ENCODE data around the gene ADGRE2. TPM values are rescaled to one million over a fixed set of nuclear protein-coding genes. Genes with fewer than 3 reads are reported as not detected.
"Not testable (repeated sequence)": the region's sequence is repeated elsewhere in the genome, so short reads cannot be mapped to it uniquely, and the experiment has no call there.

ADGRE2 gene
- total RNA-seq, 1 donor from 2014 or later: 2.8 TPM

- not testable (repeated sequence) for H3K9me3 Mint-ChIP-seq; DNase-seq; H3K36me3 Mint-ChIP-seq (ENCODE audit: low read depth); H3K27me3 Mint-ChIP-seq
- Mint-ChIP-seq H3K27ac (peak overlapping the region; percentile 86), H3K4me1 (peaks cover 12% of the 10 kb centered on the region), H3K4me3 (peak overlapping the region; percentile 13)
- intact Hi-C loops (cut with micrococcal nuclease): loop anchor here (10.0 kb wide), 1 partner anchor 210 kb away; the partner anchor contains the start of gene NDUFB7
These were observed 6.9 kb upstream of the ADGRE2 start for GRCh38 chr19:14785102-14785793.

- not testable (repeated sequence) for H3K27me3 Mint-ChIP-seq; H3K36me3 Mint-ChIP-seq (ENCODE audit: low read depth); DNase-seq
These were observed 6.4 kb upstream of the ADGRE2 start for GRCh38 chr19:14784730-14785101.

GRCh38 chr19:14783410-14783998, 5.1 kb upstream of the ADGRE2 start:
- H3K4me1 Mint-ChIP-seq: peaks cover 12% of the 10 kb centered on the region
- not testable (repeated sequence) for H3K27ac Mint-ChIP-seq; H3K4me3 Mint-ChIP-seq; H3K36me3 Mint-ChIP-seq (ENCODE audit: low read depth); H3K27me3 Mint-ChIP-seq; DNase-seq; H3K9me3 Mint-ChIP-seq
- intact Hi-C loops (cut with micrococcal nuclease): loop anchor here (10.0 kb wide), 1 partner anchor 209 kb away; the partner anchor contains the start of gene NDUFB7

More at GRCh38 chr19:14784730-14785101, 6.4 kb upstream of the ADGRE2 start:
- Mint-ChIP-seq H3K27ac (peak overlapping the region; percentile 48), H3K4me1 (peaks cover 12% of the 10 kb centered on the region)
- H3K4me3 Mint-ChIP-seq, H3K9me3 Mint-ChIP-seq: not testable (repeated sequence)
- intact Hi-C loops (cut with micrococcal nuclease): loop anchor here (10.0 kb wide), 1 partner anchor 210 kb away; the partner anchor contains the start of gene NDUFB7

GRCh38 chr19:14782626-14783409, 4.5 kb upstream of the ADGRE2 start:
- Mint-ChIP-seq H3K36me3 (ENCODE audit: low read depth) (no peaks in the 10 kb centered on the region), H3K27ac (no peak overlapping the region), H3K4me1 (peaks cover 12% of the 10 kb centered on the region), H3K9me3 (no peaks in the 10 kb centered on the region), H3K27me3 (peaks cover 5% of the 10 kb centered on the region), H3K4me3 (no peak overlapping the region)
- DNase-seq: no peak
- intact Hi-C loops (cut with micrococcal nuclease): loop anchor here (10.0 kb wide), 1 partner anchor 208 kb away; the partner anchor contains the start of gene NDUFB7

- DNase-seq; H3K36me3 Mint-ChIP-seq (ENCODE audit: low read depth); H3K4me3 Mint-ChIP-seq; H3K27ac Mint-ChIP-seq; H3K9me3 Mint-ChIP-seq; H3K27me3 Mint-ChIP-seq: not testable (repeated sequence)
- intact Hi-C loops (cut with micrococcal nuclease): loop anchor here (10.0 kb wide), 1 partner anchor 207 kb away; the partner anchor contains the start of gene NDUFB7
- peaks cover 12% of the 10 kb centered on the region for H3K4me1 Mint-ChIP-seq
These were observed 3.6 kb upstream of the ADGRE2 start for GRCh38 chr19:14781713-14782536.

GRCh38 chr19:14780622-14781225, 2.4 kb upstream of the ADGRE2 start:
- Mint-ChIP-seq H3K4me1 (peaks cover 13% of the 10 kb centered on the region), H3K27me3 (peaks cover 21% of the 10 kb centered on the region)
- intact Hi-C loops (cut with micrococcal nuclease): loop anchor here (10.0 kb wide), 1 partner anchor 206 kb away; the partner anchor contains the start of gene NDUFB7
- not testable (repeated sequence) for DNase-seq; H3K36me3 Mint-ChIP-seq (ENCODE audit: low read depth); H3K9me3 Mint-ChIP-seq; H3K4me3 Mint-ChIP-seq; H3K27ac Mint-ChIP-seq

GRCh38 chr19:14779151-14779550, 791 bp upstream of the ADGRE2 start:
- Mint-ChIP-seq H3K36me3 (ENCODE audit: low read depth) (no peaks in the 10 kb centered on the region), H3K27me3 (peaks cover 23% of the 10 kb centered on the region), H3K4me1 (peaks cover 3% of the 10 kb centered on the region), H3K4me3 (no peak overlapping the region), H3K27ac (no peak overlapping the region), H3K9me3 (no peaks in the 10 kb centered on the region)
- no peak for DNase-seq
- intact Hi-C loops (cut with micrococcal nuclease): no loop called here

GRCh38 chr19:14777645-14778044, 715 bp downstream of the ADGRE2 start:
- H3K27ac Mint-ChIP-seq; H3K4me3 Mint-ChIP-seq; DNase-seq; H3K9me3 Mint-ChIP-seq; H3K4me1 Mint-ChIP-seq; intact Hi-C loops (cut with micrococcal nuclease); H3K36me3 Mint-ChIP-seq (ENCODE audit: low read depth): not testable (repeated sequence)
- H3K27me3 Mint-ChIP-seq: peaks cover 23% of the 10 kb centered on the region

- H3K9me3 Mint-ChIP-seq: no peaks in the 10 kb centered on the region
- H3K4me3 Mint-ChIP-seq: peak overlapping the region; percentile 81
- no peak overlapping the region for H3K27ac Mint-ChIP-seq
- H3K36me3 Mint-ChIP-seq (ENCODE audit: low read depth): no peaks in the 10 kb centered on the region
- intact Hi-C loops (cut with micrococcal nuclease): no loop called here
- peaks cover 23% of the 10 kb centered on the region for H3K27me3 Mint-ChIP-seq
- peaks cover 3% of the 10 kb centered on the region for H3K4me1 Mint-ChIP-seq
- no peak for DNase-seq
These were observed 2.3 kb downstream of the ADGRE2 start for GRCh38 chr19:14775869-14776586.

- H3K9me3 Mint-ChIP-seq; intact Hi-C loops (cut with micrococcal nuclease); H3K36me3 Mint-ChIP-seq (ENCODE audit: low read depth); H3K27ac Mint-ChIP-seq; H3K4me1 Mint-ChIP-seq; DNase-seq: not testable (repeated sequence)
- peaks cover 23% of the 10 kb centered on the region for H3K27me3 Mint-ChIP-seq
- H3K4me3 Mint-ChIP-seq: peak overlapping the region; percentile 17
These were observed 3.0 kb downstream of the ADGRE2 start for GRCh38 chr19:14775326-14775725.

GRCh38 chr19:14774373-14774772, 4.0 kb downstream of the ADGRE2 start:
- intact Hi-C loops (cut with micrococcal nuclease): no loop called here
- Mint-ChIP-seq H3K4me3 (no peak overlapping the region), H3K36me3 (ENCODE audit: low read depth) (no peaks in the 10 kb centered on the region), H3K9me3 (no peaks in the 10 kb centered on the region), H3K4me1 (peaks cover 3% of the 10 kb centered on the region), H3K27ac (no peak overlapping the region), H3K27me3 (peaks cover 23% of the 10 kb centered on the region)
- no peak for DNase-seq

GRCh38 chr19:14773722-14774121, 4.6 kb downstream of the ADGRE2 start:
- intact Hi-C loops (cut with micrococcal nuclease); H3K27ac Mint-ChIP-seq; H3K36me3 Mint-ChIP-seq (ENCODE audit: low read depth); H3K9me3 Mint-ChIP-seq; H3K4me3 Mint-ChIP-seq; DNase-seq; H3K4me1 Mint-ChIP-seq: not testable (repeated sequence)
- H3K27me3 Mint-ChIP-seq: peaks cover 21% of the 10 kb centered on the region
